ENCODE data around the gene POU2AF3.

The POU2AF3 gene

GRCh38 chr11:111305162-111305802 is 6.9 kb downstream of the POU2AF3 start:
- H3K9ac ChIP-seq (ENCODE audit: insufficient read length), result no peak overlapping the region
- no peaks in the 10 kb centered on the region for H3K36me3 ChIP-seq (ENCODE audit: insufficient read depth, low read length)
- TF ChIP-seq EZH2 (IDR thresholded peaks at IDR 0.05), result no peak
- no peaks in the 10 kb centered on the region for H3K9me3 ChIP-seq (ENCODE audit: low read depth, low read length)
- peak overlapping the region; percentile 52 for H3K27ac ChIP-seq
- H3K4me3 ChIP-seq, result peak overlapping the region; percentile 32; the same call in 1 of the 2 replicates
- DNase-seq (ENCODE audit: low read depth, low spot score), result no peak

DNA sequence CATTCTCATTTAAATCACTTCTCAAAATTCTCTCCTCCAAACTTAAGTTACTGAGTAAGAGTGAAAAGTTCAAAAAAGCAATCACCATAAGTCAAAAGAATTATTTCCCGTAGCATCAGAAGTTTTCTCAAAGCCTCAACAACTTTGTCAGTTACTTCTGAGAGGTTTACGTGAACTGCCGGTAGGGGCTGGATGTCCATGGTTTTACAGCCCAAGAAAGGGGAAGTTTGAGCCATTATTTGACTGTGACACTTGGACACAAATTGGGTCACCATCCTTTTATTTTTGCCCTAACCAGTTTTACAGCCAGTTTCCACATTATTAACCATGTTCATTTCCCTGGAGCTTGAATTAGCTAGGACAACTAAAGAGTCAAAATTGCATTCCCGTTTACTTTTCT is 7.5 kb downstream of the POU2AF3 start:
- no peak for DNase-seq (ENCODE audit: low read depth, low spot score)
- H3K9ac ChIP-seq (ENCODE audit: insufficient read length), result no peak overlapping the region
- H3K9me3 ChIP-seq (ENCODE audit: low read depth, low read length), result no peaks in the 10 kb centered on the region
- peak overlapping the region; percentile 59 for H3K27ac ChIP-seq
- H3K36me3 ChIP-seq (ENCODE audit: insufficient read depth, low read length), result no peaks in the 10 kb centered on the region
- no peak overlapping the region for H3K4me3 ChIP-seq
- no peak for TF ChIP-seq POLR2AphosphoS5 (IDR thresholded peaks at IDR 0.05; ENCODE audit: borderline replicate concordance, low read depth, low read length)
- no peak for TF ChIP-seq FOXP2 (optimal IDR thresholded peaks at IDR 0.05; ENCODE audit: control extremely low read depth, extremely low read length, insufficient read depth)
- TF ChIP-seq EZH2 (IDR thresholded peaks at IDR 0.05), result no peak

DNA sequence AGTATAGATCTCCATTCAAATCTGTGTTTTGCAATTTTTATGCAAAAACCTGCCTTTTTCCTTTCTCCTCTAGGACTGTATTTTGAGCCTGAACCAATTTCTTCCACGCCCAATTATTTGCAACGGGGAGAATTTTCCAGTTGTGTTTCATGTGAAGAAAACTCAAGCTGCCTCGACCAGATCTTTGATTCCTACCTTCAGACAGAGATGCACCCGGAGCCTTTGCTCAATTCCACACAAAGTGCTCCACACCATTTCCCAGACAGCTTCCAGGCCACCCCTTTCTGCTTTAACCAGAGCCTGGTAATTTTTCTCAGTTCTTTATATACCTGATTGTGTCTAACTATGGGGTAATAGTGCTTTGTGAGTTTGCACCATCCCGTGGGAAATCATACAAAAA is 8.0 kb downstream of the POU2AF3 start:
- DNase-seq (ENCODE audit: low read depth, low spot score), result no peak
- Histone ChIP-seq H3K36me3 (ENCODE audit: insufficient read depth, low read length) (no peaks in the 10 kb centered on the region), H3K27ac (peak overlapping the region; percentile 59), H3K9ac (ENCODE audit: insufficient read length) (no peak overlapping the region), H3K9me3 (ENCODE audit: low read depth, low read length) (no peaks in the 10 kb centered on the region), H3K4me3 (no peak overlapping the region)
- TF ChIP-seq EZH2 (IDR thresholded peaks at IDR 0.05), result no peak
- TF ChIP-seq FOXP2 (optimal IDR thresholded peaks at IDR 0.05; ENCODE audit: control extremely low read depth, extremely low read length, insufficient read depth), result no peak
- no peak for TF ChIP-seq POLR2AphosphoS5 (IDR thresholded peaks at IDR 0.05; ENCODE audit: borderline replicate concordance, low read depth, low read length)

DNA sequence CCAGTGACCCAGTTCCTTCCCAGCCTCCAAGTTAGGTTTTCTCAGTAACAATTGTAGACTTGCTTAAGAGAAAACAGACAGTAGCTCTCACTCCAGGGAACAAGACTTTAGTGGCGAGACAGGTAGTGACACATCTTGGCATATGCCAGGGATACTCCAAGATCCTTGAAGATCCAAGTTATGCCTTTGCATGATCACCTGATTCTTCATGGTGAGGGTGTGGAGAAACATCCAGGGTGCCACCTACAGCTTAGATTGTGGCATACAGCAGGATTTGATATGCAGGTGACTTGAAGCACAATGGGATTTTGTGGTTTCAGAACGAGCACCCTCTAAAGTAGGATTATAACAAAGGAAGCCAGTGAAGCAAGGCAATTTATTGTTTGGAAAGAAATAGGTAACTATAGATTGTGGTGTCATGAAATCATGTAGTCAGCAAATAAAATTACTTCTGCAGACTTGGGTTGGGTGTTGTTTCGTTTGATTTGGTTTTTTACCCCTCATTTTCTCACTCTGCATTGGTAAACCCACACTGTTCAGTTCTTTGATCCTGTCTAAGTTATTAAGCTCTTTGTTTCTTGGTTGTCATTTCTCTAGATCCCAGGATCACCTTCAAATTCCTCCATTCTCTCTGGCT is 9.2 kb downstream of the POU2AF3 start:
- DNase-seq (ENCODE audit: low read depth, low spot score), result no peak
- H3K36me3 ChIP-seq (ENCODE audit: insufficient read depth, low read length), result no peaks in the 10 kb centered on the region
- no peaks in the 10 kb centered on the region for H3K9me3 ChIP-seq (ENCODE audit: low read depth, low read length)
- H3K27ac ChIP-seq, result peak overlapping the region; percentile 95
- H3K9ac ChIP-seq (ENCODE audit: insufficient read length), result peak overlapping the region; percentile 49
- H3K4me3 ChIP-seq, result peak overlapping the region; percentile 72
- TF ChIP-seq FOXP2 (optimal IDR thresholded peaks at IDR 0.05; ENCODE audit: control extremely low read depth, extremely low read length, insufficient read depth) (no peak), POLR2AphosphoS5 (IDR thresholded peaks at IDR 0.05; ENCODE audit: borderline replicate concordance, low read depth, low read length) (no peak), EZH2 (IDR thresholded peaks at IDR 0.05) (no peak)

DNA sequence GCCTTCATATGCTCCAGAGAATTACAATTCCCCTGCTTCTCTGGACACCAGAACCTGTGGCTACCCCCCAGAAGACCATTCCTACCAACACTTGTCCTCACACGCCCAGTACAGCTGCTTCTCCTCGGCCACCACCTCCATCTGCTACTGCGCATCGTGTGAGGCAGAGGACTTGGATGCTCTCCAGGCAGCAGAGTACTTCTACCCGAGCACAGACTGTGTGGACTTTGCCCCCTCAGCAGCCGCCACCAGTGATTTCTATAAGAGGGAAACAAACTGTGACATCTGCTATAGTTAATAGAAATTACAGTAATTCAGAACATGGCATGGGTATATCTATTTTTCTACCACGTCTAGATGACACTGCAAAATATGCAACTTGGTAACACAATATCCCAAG is 9.8 kb downstream of the POU2AF3 start:
- H3K27ac ChIP-seq, result peak overlapping the region; percentile 95

DNA sequence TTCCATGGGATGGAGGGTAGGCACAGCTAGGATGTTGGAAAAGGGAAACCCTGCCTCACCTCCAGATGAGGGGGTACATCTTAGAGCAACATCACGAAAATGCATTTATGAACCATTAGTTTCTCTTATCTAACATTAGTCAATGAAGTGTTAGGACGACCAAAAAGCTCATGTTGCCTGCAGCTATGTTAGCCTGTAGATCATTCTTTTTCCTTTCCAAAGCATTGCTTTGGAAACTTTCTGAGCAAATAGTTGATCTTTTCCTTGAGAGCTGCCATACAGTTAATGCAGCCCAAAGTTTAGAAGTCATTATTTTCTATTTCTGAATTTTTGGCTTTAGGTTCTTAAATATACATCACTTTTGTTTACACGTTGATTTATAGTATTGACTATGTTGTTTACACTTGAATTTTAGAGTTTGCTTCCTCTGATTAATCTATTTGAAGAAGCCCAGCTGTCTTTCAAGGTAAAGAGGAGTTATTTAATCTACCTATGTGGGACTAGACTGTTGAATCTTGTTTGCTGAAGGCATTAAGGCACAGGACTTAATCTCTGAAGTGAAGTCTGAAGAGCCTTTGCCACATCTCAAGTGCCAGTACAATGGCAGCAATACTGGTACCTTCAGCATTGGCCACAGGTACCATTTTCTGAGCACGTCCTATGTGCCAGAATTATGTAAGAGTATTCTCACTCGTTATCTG is 11.0 kb downstream of the POU2AF3 start:
- no peaks in the 10 kb centered on the region for H3K36me3 ChIP-seq (ENCODE audit: insufficient read depth, low read length)
- TF ChIP-seq EZH2 (IDR thresholded peaks at IDR 0.05) (no peak), POLR2AphosphoS5 (IDR thresholded peaks at IDR 0.05; ENCODE audit: borderline replicate concordance, low read depth, low read length) (no peak), FOXP2 (optimal IDR thresholded peaks at IDR 0.05; ENCODE audit: control extremely low read depth, extremely low read length, insufficient read depth) (no peak)
- H3K9me3 ChIP-seq (ENCODE audit: low read depth, low read length), result no peaks in the 10 kb centered on the region
- DNase-seq (ENCODE audit: low read depth, low spot score), result no peak
- H3K9ac ChIP-seq (ENCODE audit: insufficient read length), result no peak overlapping the region
- no peak overlapping the region for H3K4me3 ChIP-seq
- peak overlapping the region; percentile 6; the same call in 1 of the 2 replicates for H3K27ac ChIP-seq

More for the DNA sequence above, 9.8 kb downstream of the POU2AF3 start:
- peak; percentile 51 for TF ChIP-seq POLR2AphosphoS5 (IDR thresholded peaks at IDR 0.05; ENCODE audit: borderline replicate concordance, low read depth, low read length)
- no peak for TF ChIP-seq EZH2 (IDR thresholded peaks at IDR 0.05)
- TF ChIP-seq FOXP2 (optimal IDR thresholded peaks at IDR 0.05; ENCODE audit: control extremely low read depth, extremely low read length, insufficient read depth), result peak; percentile 60
- no peaks in the 10 kb centered on the region for H3K36me3 ChIP-seq (ENCODE audit: insufficient read depth, low read length)
- DNase-seq (ENCODE audit: low read depth, low spot score), result peak; percentile 84
- no peaks in the 10 kb centered on the region for H3K9me3 ChIP-seq (ENCODE audit: low read depth, low read length)
- H3K9ac ChIP-seq (ENCODE audit: insufficient read length), result peak overlapping the region; percentile 69
- peak overlapping the region; percentile 72 for H3K4me3 ChIP-seq

DNA sequence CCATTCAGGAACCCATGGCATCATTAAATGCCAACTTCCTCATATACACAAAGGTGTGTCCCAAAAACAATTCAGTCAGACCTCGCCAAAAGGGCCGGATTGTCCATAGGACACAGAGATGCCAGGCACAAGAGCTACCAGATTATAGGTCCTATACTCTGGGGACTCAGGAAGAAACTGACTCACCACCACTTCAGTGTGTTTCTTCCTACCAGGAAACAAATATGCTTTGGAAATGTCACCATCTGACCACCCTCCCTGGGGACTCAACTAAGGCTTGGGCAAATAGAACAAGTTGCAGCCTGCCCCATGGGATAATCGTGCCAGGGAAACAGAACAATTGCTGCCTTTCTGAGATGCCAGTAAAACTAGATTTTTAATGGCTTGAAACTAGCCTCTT is 11.7 kb downstream of the POU2AF3 start:
- no peak overlapping the region for H3K4me3 ChIP-seq
- no peak overlapping the region for H3K27ac ChIP-seq
- H3K9ac ChIP-seq (ENCODE audit: insufficient read length), result no peak overlapping the region
- H3K36me3 ChIP-seq (ENCODE audit: insufficient read depth, low read length), result no peaks in the 10 kb centered on the region
- no peak for DNase-seq (ENCODE audit: low read depth, low spot score)
- no peaks in the 10 kb centered on the region for H3K9me3 ChIP-seq (ENCODE audit: low read depth, low read length)
- no peak for TF ChIP-seq FOXP2 (optimal IDR thresholded peaks at IDR 0.05; ENCODE audit: control extremely low read depth, extremely low read length, insufficient read depth)
- no peak for TF ChIP-seq POLR2AphosphoS5 (IDR thresholded peaks at IDR 0.05; ENCODE audit: borderline replicate concordance, low read depth, low read length)
- no peak for TF ChIP-seq EZH2 (IDR thresholded peaks at IDR 0.05)

DNA sequence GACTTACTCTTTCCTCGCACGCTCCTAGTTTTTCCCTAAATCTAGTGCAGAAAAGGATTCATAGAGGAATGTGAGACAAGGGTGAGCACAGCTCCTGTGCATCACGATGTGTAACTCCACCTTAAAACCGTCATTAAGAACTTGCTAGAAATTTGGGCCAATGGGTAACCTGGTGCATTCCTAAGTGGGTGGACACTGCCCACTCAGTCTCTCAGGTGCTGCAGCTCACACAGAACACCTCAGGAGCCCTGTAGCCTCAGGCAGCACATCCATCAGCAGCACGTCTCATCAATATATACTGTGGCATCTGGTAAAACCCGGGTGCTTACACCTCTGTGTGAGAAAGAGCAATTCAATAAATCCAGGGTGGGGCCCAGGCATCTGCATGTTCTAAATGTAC is 12.4 kb downstream of the POU2AF3 start:
- no peaks in the 10 kb centered on the region for H3K36me3 ChIP-seq (ENCODE audit: insufficient read depth, low read length)
- H3K9ac ChIP-seq (ENCODE audit: insufficient read length), result no peak overlapping the region
- H3K27ac ChIP-seq, result no peak overlapping the region
- no peaks in the 10 kb centered on the region for H3K9me3 ChIP-seq (ENCODE audit: low read depth, low read length)
- no peak overlapping the region for H3K4me3 ChIP-seq
- TF ChIP-seq EZH2 (IDR thresholded peaks at IDR 0.05), result no peak
- no peak for TF ChIP-seq FOXP2 (optimal IDR thresholded peaks at IDR 0.05; ENCODE audit: control extremely low read depth, extremely low read length, insufficient read depth)
- no peak for TF ChIP-seq POLR2AphosphoS5 (IDR thresholded peaks at IDR 0.05; ENCODE audit: borderline replicate concordance, low read depth, low read length)
- no peak for DNase-seq (ENCODE audit: low read depth, low spot score)

Measured in SK-N-MC (cell line).